ENCODE results near the gene GIPC1.

Gene GIPC1

GRCh38 chr19:14433554-14434501, 62.1 kb downstream of the GIPC1 start:
- no peaks in the 10 kb centered on the region for H3K4me1 ChIP-seq (ENCODE audit: low read depth, poor library complexity, severe bottlenecking)

GRCh38 chr19:14432791-14433553, 63.0 kb downstream of the GIPC1 start, which contains the start of gene PKN1:
TSS of gene PKN1 (plus strand) at chr19:14433306. CDS start at chr19:14433522, 216 bp downstream.
- Histone ChIP-seq H4K20me1 (ENCODE audit: insufficient read depth) (no peaks in the 10 kb centered on the region), H3K4me3 (IDR thresholded peaks at IDR 0.05; ENCODE audit: insufficient read depth, low read depth, low read length) (no peak within 1 kb of the TSS), H3K79me2 (ENCODE audit: insufficient read depth, low read depth) (no peaks in the 10 kb centered on the region), H3K4me2 (peak within 1 kb of the TSS; percentile 52), H2AFZ (ENCODE audit: low read depth) (peak within 1 kb of the TSS; percentile 81), H3K9ac (peak within 1 kb of the TSS; percentile 1; the same call in 1 of the 2 replicates), H3K27ac (no peak within 1 kb of the TSS), H3K4me1 (ENCODE audit: low read depth, poor library complexity, severe bottlenecking) (no peaks in the 10 kb centered on the region), H3K36me3 (ENCODE audit: insufficient read depth) (no peaks in the 10 kb centered on the region), H3K27me3 (ENCODE audit: insufficient read depth, low read depth) (no peaks in the 10 kb centered on the region)
- TF ChIP-seq CTCF (conservative IDR thresholded peaks at IDR 0.05; ENCODE audit: low read depth, low read length): no peak

More at GRCh38 chr19:14433554-14434501, 62.1 kb downstream of the GIPC1 start:
- no peaks in the 10 kb centered on the region for H3K79me2 ChIP-seq (ENCODE audit: insufficient read depth, low read depth)
- no peak overlapping the region for H3K27ac ChIP-seq
- H3K27me3 ChIP-seq (ENCODE audit: insufficient read depth, low read depth): no peaks in the 10 kb centered on the region
- H3K4me2 ChIP-seq: peak overlapping the region; percentile 51
- H3K36me3 ChIP-seq (ENCODE audit: insufficient read depth): no peaks in the 10 kb centered on the region
- no peak for TF ChIP-seq CTCF (conservative IDR thresholded peaks at IDR 0.05; ENCODE audit: low read depth, low read length)
- no peak overlapping the region for H3K4me3 ChIP-seq (IDR thresholded peaks at IDR 0.05; ENCODE audit: insufficient read depth, low read depth, low read length)
- H4K20me1 ChIP-seq (ENCODE audit: insufficient read depth): no peaks in the 10 kb centered on the region
- H2AFZ ChIP-seq (ENCODE audit: low read depth): peak overlapping the region; percentile 59
- H3K9ac ChIP-seq: no peak overlapping the region; the same call in 1 of the 2 replicates

- Histone ChIP-seq H3K36me3 (ENCODE audit: insufficient read depth) (no peaks in the 10 kb centered on the region), H3K27me3 (ENCODE audit: insufficient read depth, low read depth) (no peaks in the 10 kb centered on the region), H4K20me1 (ENCODE audit: insufficient read depth) (no peaks in the 10 kb centered on the region), H3K4me1 (ENCODE audit: low read depth, poor library complexity, severe bottlenecking) (no peaks in the 10 kb centered on the region), H3K9ac (no peak overlapping the region), H2AFZ (ENCODE audit: low read depth) (no peak overlapping the region), H3K4me3 (IDR thresholded peaks at IDR 0.05; ENCODE audit: insufficient read depth, low read depth, low read length) (no peak overlapping the region), H3K4me2 (no peak overlapping the region), H3K27ac (no peak overlapping the region), H3K79me2 (ENCODE audit: insufficient read depth, low read depth) (no peaks in the 10 kb centered on the region)
- no peak for TF ChIP-seq CTCF (conservative IDR thresholded peaks at IDR 0.05; ENCODE audit: low read depth, low read length)
These were observed 65.2 kb downstream of the GIPC1 start for GRCh38 chr19:14430712-14431111.

GRCh38 chr19:14428882-14429416, 67.0 kb downstream of the GIPC1 start:
- Histone ChIP-seq H3K9ac (no peak overlapping the region), H3K27me3 (ENCODE audit: insufficient read depth, low read depth) (no peaks in the 10 kb centered on the region), H3K4me1 (ENCODE audit: low read depth, poor library complexity, severe bottlenecking) (no peaks in the 10 kb centered on the region), H3K4me2 (no peak overlapping the region), H3K36me3 (ENCODE audit: insufficient read depth) (no peaks in the 10 kb centered on the region), H4K20me1 (ENCODE audit: insufficient read depth) (no peaks in the 10 kb centered on the region), H3K79me2 (ENCODE audit: insufficient read depth, low read depth) (no peaks in the 10 kb centered on the region), H3K4me3 (IDR thresholded peaks at IDR 0.05; ENCODE audit: insufficient read depth, low read depth, low read length) (no peak overlapping the region), H3K27ac (no peak overlapping the region), H2AFZ (ENCODE audit: low read depth) (no peak overlapping the region)
- TF ChIP-seq CTCF (conservative IDR thresholded peaks at IDR 0.05; ENCODE audit: low read depth, low read length): no peak
